Psoas muscle (tissue), 8 donors: Measurements from ENCODE around the gene GAN. TPM values are rescaled to one million over a fixed set of nuclear protein-coding genes. Genes with fewer than 3 reads are reported as not detected.

Experiments
- ATAC-seq, 4 donors: fragments of 200-7000 bp; cut with Tn5 transposase; one replicate each; pipeline ENCODE4 v1.9.1; 2020; ENCODE audit warnings: moderate library complexity in 3 of 4, mild to moderate bottlenecking in 2 of 4
- DNase-seq, 2 donors: peaks; one replicate each; pipeline ENCODE4 v3.0.0-alpha.2; 2020
- H3K27ac ChIP-seq: fragments of 200-600 bp; one replicate; pipeline ENCODE4 v1.8.0; 2022
- H3K27me3 ChIP-seq, 3 donors: fragments of 200-600 bp in 1 of 3; one replicate each; pipeline versions ENCODE4 v1.6.1 to v1.8.0; 2013 to 2022; ENCODE audit warnings: low read length in 2 of 3, mild to moderate bottlenecking in 2 of 3, moderate library complexity in 1 of 3; ENCODE audit not compliant: insufficient read depth in 3 of 3
- H3K36me3 ChIP-seq, 2 donors: fragments of 200-600 bp in 1 of 2; one replicate each; pipeline versions ENCODE4 v1.6.1 to v1.8.0; 2013 to 2022; ENCODE audit warnings: low read depth in 1 of 2, mild to moderate bottlenecking in 1 of 2, moderate library complexity in 1 of 2; ENCODE audit not compliant: insufficient read depth in 1 of 2
- H3K4me1 ChIP-seq: fragments of 200-600 bp; one replicate; pipeline ENCODE4 v1.8.0; 2022
- H3K4me3 ChIP-seq: fragments of 200-600 bp; one replicate; pipeline ENCODE4 v1.8.0; 2022; ENCODE audit warnings: mild to moderate bottlenecking
- H3K9me3 ChIP-seq: fragments of 200-600 bp; one replicate; pipeline ENCODE4 v1.8.0; 2022
- WGBS, 3 donors: extraction: QIAGEN DNeasy Blood & Tissue Kit; methylation state at CpG; one replicate each; pipeline versions ENCODE4 v1.1.6 to v1.1.7; 2013; 5-methylcytosine and 5-hydroxymethylcytosine counted together
- intact Hi-C, 2 donors: fragments of 100-400 bp; cut with DNase I; formaldehyde crosslinking; loops; one replicate each; pipeline versions ENCODE4 v1.11.0 to v1.14.2; 2022
- polyA plus RNA-seq, 3 donors: library from polyadenylated mRNA; stranded (reverse); fragments of 200-250 nt; gene quantifications; one replicate each; pipeline ENCODE4 v1.2.3, GENCODE V29; 2013
- total RNA-seq, 4 donors: library from RNA; stranded (reverse); fragmentation: NEBNext Ultra II Directional in 2 of 4; extraction: Animal tissue kit (Norgen Biotek cat#: 25700) in 2 of 4; gene quantifications; one replicate each; pipeline versions ENCODE4 v1.2.1 to v1.2.4, GENCODE V29; 2021 to 2023
- TF ChIP-seq, protein P1 (sequence below): fragments of 200-600 bp; IDR thresholded peaks from one replicate; pipeline ENCODE4 v1.8.0; 2022; ENCODE audit warnings: antibody characterized with exemption
- donor health status: healthy with polysubstance abuse.
- donor health status: DM: no; HTN: no; CAD: no; lungs with moderate emphysema.
- donor health status: Bipolar disorder and iron deficiency.
- donor health status: healthy.
- donor health status: DM: yes; HTN: yes; CAD: no.
- donor health status: DM: no; HTN: no; CAD: no.
- donor health status: DM: no; HTN: no; CAD: no.
- donor health status: DM: yes; HTN: yes; CAD: no.

GAN gene
- total and polyA plus RNA-seq, 7 donors, result 1.0 to 8.3 (median 5.5) TPM

DNA sequence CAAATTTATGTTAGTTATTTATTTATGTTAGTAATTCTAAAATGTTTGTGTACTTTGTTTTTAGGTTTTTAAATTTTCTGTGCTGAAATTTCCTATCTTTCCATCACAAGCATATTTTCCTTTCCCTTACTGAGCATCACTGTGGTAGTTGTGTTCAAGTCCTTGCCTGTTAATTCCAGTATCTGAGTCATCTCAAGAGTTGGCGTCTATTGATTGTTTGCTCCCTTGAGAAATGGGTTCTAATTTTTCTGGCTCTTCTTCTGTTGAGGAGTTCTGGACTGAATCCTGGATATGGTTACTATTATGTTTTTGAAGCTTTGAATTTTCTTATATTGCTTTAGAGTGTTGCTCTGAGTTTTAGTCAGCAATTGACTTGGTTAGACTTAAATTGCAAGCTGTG, 56.3 kb downstream of the GAN start:
- H3K36me3 ChIP-seq, result peaks cover 2 to 63% of the 10 kb centered on the region in 2 donors

DNA sequence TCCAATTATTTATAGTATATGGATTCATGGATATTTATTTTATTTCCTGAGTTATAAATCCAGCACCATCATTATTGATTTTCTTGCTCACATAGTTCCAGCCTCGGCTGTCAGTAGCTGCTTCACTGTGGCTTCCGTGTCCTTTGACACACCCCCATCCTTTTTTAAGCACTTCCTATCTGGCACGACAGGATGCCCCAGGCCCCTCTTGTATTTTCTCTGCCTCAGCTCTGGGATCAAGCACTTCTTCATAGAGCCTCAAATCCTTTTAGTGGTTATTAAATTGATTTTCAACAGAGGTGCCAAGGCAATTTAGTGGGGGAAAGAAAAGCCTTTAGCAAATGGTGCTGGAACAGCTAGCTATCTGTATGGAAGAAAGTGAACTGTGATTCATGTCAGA, 59.8 kb downstream of the GAN start:
- intact Hi-C loops, result loop anchor here in 1 of 2 donors (10.0 kb wide), 1 partner anchor 1160 kb away; no protein-coding TSS in a partner anchor
- DNase-seq, result no peak
- H3K4me1 ChIP-seq, result no peaks in the 10 kb centered on the region
- 32 to 53% (median 33%) methylated on average over 3 of the region's 3 CpGs for WGBS, 3 donors
- no peaks in the 10 kb centered on the region for H3K9me3 ChIP-seq
- no peaks in the 10 kb centered on the region for H3K27me3 ChIP-seq
- H3K27ac ChIP-seq, result no peak overlapping the region
- no peak for ATAC-seq
- no peak overlapping the region for H3K4me3 ChIP-seq
- TF ChIP-seq, protein P1, sequence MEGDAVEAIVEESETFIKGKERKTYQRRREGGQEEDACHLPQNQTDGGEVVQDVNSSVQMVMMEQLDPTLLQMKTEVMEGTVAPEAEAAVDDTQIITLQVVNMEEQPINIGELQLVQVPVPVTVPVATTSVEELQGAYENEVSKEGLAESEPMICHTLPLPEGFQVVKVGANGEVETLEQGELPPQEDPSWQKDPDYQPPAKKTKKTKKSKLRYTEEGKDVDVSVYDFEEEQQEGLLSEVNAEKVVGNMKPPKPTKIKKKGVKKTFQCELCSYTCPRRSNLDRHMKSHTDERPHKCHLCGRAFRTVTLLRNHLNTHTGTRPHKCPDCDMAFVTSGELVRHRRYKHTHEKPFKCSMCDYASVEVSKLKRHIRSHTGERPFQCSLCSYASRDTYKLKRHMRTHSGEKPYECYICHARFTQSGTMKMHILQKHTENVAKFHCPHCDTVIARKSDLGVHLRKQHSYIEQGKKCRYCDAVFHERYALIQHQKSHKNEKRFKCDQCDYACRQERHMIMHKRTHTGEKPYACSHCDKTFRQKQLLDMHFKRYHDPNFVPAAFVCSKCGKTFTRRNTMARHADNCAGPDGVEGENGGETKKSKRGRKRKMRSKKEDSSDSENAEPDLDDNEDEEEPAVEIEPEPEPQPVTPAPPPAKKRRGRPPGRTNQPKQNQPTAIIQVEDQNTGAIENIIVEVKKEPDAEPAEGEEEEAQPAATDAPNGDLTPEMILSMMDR, result no peak
- peaks cover 0 to 55% of the 10 kb centered on the region in 2 donors for H3K36me3 ChIP-seq

More for the DNA sequence above, 56.3 kb downstream of the GAN start:
- no peak overlapping the region for H3K4me3 ChIP-seq
- no peaks in the 10 kb centered on the region for H3K9me3 ChIP-seq
- no peak overlapping the region for H3K27ac ChIP-seq
- ATAC-seq (no peak), DNase-seq (no peak)
- H3K4me1 ChIP-seq, result no peaks in the 10 kb centered on the region
- TF ChIP-seq, protein P1, result no peak
- intact Hi-C loops, result loop anchor here in 1 of 2 donors (10.0 kb wide), 1 partner anchor 1164 kb away; no protein-coding TSS in a partner anchor
- no peaks in the 10 kb centered on the region for H3K27me3 ChIP-seq
- WGBS, 3 donors, result 72 to 75% (median 74%) methylated on average over 1 of the region's 1 CpG

DNA sequence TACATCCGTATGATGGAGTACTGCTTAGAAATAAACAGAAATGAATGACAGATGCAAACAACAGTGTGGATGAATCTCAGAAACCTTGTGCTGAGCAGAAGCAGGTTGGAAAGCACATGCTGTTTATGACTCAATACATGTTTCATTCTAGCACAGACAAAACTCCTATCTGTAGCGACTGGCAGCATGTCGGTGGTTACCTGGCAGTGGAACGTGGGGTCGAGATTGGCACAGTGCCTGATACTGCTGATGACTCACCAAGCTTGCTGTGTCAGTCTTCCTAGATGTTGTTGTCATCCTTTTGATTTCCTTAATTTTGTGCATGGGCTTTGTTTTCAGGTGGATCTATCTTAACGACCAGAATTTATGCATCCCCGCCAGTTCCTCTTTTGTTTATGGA, 62.1 kb downstream of the GAN start:
- 74 to 78% (median 74%) methylated on average over 7 of the region's 7 CpGs for WGBS, 3 donors
- ATAC-seq (no peak), DNase-seq (no peak)
- no peak overlapping the region for H3K4me3 ChIP-seq
- peaks cover 0 to 43% of the 10 kb centered on the region in 2 donors for H3K36me3 ChIP-seq
- intact Hi-C loops, result loop anchor here in 1 of 2 donors (10.0 kb wide), 1 partner anchor 1158 kb away; no protein-coding TSS in a partner anchor
- TF ChIP-seq, protein P1, result no peak
- no peaks in the 10 kb centered on the region for H3K4me1 ChIP-seq
- H3K27me3 ChIP-seq, result no peaks in the 10 kb centered on the region
- H3K9me3 ChIP-seq, result no peaks in the 10 kb centered on the region
- H3K27ac ChIP-seq, result no peak overlapping the region

DNA sequence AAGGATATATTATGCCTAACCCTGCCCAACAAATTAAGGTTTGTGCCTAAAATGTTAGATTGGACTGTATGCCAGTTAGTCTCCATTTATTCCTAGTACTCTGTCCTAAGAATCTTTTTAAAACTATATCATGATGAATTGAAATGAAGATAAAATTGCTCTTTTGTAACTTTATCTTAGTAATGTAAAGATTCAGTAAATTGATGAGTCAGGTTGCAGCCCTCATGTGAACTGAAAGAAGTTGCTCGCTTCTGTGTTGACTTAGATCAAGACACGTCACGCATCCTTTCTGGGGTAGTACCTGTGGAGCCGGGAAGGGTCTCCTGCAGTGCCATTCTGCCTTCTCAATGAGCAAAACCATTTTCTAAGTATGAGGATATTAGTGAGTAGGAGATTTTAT, 63.3 kb downstream of the GAN start:
- 94 to 97% (median 96%) methylated on average over 4 of the region's 4 CpGs for WGBS, 3 donors
- intact Hi-C loops, result loop anchor here in 1 of 2 donors (10.0 kb wide), 1 partner anchor 1157 kb away; no protein-coding TSS in a partner anchor
- DNase-seq (no peak), ATAC-seq (no peak)
- Histone ChIP-seq H3K27me3 (no peaks in the 10 kb centered on the region), H3K4me3 (no peak overlapping the region), H3K9me3 (no peaks in the 10 kb centered on the region), H3K4me1 (no peaks in the 10 kb centered on the region), H3K36me3 (peaks cover 0 to 33% of the 10 kb centered on the region in 2 donors), H3K27ac (no peak overlapping the region)
- TF ChIP-seq, protein P1, result no peak

DNA sequence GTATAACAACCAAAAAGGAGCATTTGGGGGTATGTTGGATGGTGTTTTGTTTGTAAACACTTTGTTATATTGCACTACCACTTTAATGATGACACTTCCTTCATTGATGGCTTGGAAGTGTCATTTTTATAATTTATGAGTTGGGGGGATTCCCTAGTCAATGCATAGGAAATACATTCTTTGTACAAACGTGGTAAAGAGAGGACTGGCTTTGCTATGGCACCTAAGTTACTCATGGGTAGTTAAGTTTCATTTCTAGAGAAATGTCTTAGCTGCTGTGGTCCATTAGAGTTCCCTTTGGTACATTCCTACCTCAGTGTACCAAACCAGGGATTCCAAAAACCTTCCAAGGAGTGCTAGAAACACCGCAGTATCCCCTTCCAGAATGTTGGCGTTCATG, 66.2 kb downstream of the GAN start:
- 90 to 91% (median 91%) methylated on average over 3 of the region's 3 CpGs for WGBS, 3 donors
- Histone ChIP-seq H3K36me3 (peaks cover 0 to 31% of the 10 kb centered on the region in 2 donors), H3K4me1 (no peaks in the 10 kb centered on the region), H3K27me3 (no peaks in the 10 kb centered on the region), H3K4me3 (no peak overlapping the region), H3K9me3 (no peaks in the 10 kb centered on the region), H3K27ac (no peak overlapping the region)
- ATAC-seq, result no peak
- TF ChIP-seq, protein P1, result no peak
- intact Hi-C loops, result no loop called here
- no peak for DNase-seq
